ENCODE results near the gene UROC1.

DNA sequence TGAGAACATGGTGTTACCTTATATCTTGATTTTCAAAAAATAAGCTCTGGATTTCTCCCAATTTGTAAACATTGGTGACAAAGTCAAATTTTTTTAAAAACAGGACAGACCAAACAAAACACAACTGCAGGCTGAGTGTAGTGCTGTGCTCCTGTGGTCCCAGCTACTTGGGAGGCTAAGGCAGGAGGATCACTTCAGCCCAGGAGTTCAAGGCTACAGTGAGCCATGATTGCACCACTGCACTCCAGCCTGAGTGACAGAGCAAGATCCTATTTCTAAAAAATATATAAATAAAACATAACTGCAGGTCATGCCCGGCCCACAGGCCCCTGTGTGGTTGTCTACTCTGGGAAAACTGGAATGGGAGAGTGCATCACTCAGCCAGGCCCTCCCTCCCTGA is 37.9 kb downstream of the UROC1 start:
- no peak for TF ChIP-seq TEAD4 (IDR thresholded peaks at IDR 0.05)
- TF ChIP-seq, protein P1, sequence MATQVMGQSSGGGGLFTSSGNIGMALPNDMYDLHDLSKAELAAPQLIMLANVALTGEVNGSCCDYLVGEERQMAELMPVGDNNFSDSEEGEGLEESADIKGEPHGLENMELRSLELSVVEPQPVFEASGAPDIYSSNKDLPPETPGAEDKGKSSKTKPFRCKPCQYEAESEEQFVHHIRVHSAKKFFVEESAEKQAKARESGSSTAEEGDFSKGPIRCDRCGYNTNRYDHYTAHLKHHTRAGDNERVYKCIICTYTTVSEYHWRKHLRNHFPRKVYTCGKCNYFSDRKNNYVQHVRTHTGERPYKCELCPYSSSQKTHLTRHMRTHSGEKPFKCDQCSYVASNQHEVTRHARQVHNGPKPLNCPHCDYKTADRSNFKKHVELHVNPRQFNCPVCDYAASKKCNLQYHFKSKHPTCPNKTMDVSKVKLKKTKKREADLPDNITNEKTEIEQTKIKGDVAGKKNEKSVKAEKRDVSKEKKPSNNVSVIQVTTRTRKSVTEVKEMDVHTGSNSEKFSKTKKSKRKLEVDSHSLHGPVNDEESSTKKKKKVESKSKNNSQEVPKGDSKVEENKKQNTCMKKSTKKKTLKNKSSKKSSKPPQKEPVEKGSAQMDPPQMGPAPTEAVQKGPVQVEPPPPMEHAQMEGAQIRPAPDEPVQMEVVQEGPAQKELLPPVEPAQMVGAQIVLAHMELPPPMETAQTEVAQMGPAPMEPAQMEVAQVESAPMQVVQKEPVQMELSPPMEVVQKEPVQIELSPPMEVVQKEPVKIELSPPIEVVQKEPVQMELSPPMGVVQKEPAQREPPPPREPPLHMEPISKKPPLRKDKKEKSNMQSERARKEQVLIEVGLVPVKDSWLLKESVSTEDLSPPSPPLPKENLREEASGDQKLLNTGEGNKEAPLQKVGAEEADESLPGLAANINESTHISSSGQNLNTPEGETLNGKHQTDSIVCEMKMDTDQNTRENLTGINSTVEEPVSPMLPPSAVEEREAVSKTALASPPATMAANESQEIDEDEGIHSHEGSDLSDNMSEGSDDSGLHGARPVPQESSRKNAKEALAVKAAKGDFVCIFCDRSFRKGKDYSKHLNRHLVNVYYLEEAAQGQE (IDR thresholded peaks at IDR 0.05; ENCODE audit: low read depth) = no peak
- TF ChIP-seq EGR1 (IDR thresholded peaks at IDR 0.05) = no peak
- TF ChIP-seq FOXM1 (IDR thresholded peaks at IDR 0.05; ENCODE audit: borderline replicate concordance, low read depth) = no peak
- no peak for TF ChIP-seq RAD21 (IDR thresholded peaks at IDR 0.05; ENCODE audit: low read depth)
- TF ChIP-seq EP300 (IDR thresholded peaks at IDR 0.05; ENCODE audit: borderline replicate concordance) = no peak
- TF ChIP-seq, protein P2, sequence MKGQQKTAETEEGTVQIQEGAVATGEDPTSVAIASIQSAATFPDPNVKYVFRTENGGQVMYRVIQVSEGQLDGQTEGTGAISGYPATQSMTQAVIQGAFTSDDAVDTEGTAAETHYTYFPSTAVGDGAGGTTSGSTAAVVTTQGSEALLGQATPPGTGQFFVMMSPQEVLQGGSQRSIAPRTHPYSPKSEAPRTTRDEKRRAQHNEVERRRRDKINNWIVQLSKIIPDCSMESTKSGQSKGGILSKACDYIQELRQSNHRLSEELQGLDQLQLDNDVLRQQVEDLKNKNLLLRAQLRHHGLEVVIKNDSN (IDR thresholded peaks at IDR 0.05) = no peak

Measured in Ishikawa (cell line).